Measurements from ENCODE around the gene ZEB2.

The ZEB2 gene

GRCh38 chr2:144471305-144472045, 48.4 kb downstream of the ZEB2 start:
- TF ChIP-seq CTCF (IDR thresholded peaks at IDR 0.05; ENCODE audit: low read depth, low read length): no peak
- no peaks in the 10 kb centered on the region for H3K27me3 ChIP-seq (ENCODE audit: insufficient read depth, low read depth, severe bottlenecking)
- H3K27ac ChIP-seq: no peak overlapping the region
- H3K4me3 ChIP-seq (ENCODE audit: low read depth, low read length): no peak overlapping the region
- no peak for DNase-seq
- no peaks in the 10 kb centered on the region for H3K36me3 ChIP-seq
- no peaks in the 10 kb centered on the region for H3K9me3 ChIP-seq (ENCODE audit: severe bottlenecking)

- H3K27ac ChIP-seq: no peak overlapping the region
- no peak for TF ChIP-seq CTCF (IDR thresholded peaks at IDR 0.05; ENCODE audit: low read depth, low read length)
- no peaks in the 10 kb centered on the region for H3K9me3 ChIP-seq (ENCODE audit: severe bottlenecking)
- H3K36me3 ChIP-seq: no peaks in the 10 kb centered on the region
- DNase-seq: no peak
- H3K27me3 ChIP-seq (ENCODE audit: insufficient read depth, low read depth, severe bottlenecking): no peaks in the 10 kb centered on the region
- H3K4me3 ChIP-seq (ENCODE audit: low read depth, low read length): no peak overlapping the region
Observed at GRCh38 chr2:144470816-144471215, 49.1 kb downstream of the ZEB2 start.

- Histone ChIP-seq H3K27ac (no peak overlapping the region), H3K27me3 (ENCODE audit: insufficient read depth, low read depth, severe bottlenecking) (no peaks in the 10 kb centered on the region), H3K36me3 (no peaks in the 10 kb centered on the region), H3K9me3 (ENCODE audit: severe bottlenecking) (no peaks in the 10 kb centered on the region), H3K4me3 (ENCODE audit: low read depth, low read length) (no peak overlapping the region)
- no peak for DNase-seq
- no peak for TF ChIP-seq CTCF (IDR thresholded peaks at IDR 0.05; ENCODE audit: low read depth, low read length)
Observed at GRCh38 chr2:144470334-144470733, 49.6 kb downstream of the ZEB2 start.

- Histone ChIP-seq H3K27ac (no peak overlapping the region), H3K36me3 (no peaks in the 10 kb centered on the region), H3K9me3 (ENCODE audit: severe bottlenecking) (no peaks in the 10 kb centered on the region), H3K4me3 (ENCODE audit: low read depth, low read length) (no peak overlapping the region), H3K27me3 (ENCODE audit: insufficient read depth, low read depth, severe bottlenecking) (no peaks in the 10 kb centered on the region)
- no peak for TF ChIP-seq CTCF (IDR thresholded peaks at IDR 0.05; ENCODE audit: low read depth, low read length)
- DNase-seq: no peak
Observed at GRCh38 chr2:144469798-144470197, 50.1 kb downstream of the ZEB2 start.

- no peaks in the 10 kb centered on the region for H3K27me3 ChIP-seq (ENCODE audit: insufficient read depth, low read depth, severe bottlenecking)
- H3K36me3 ChIP-seq: no peaks in the 10 kb centered on the region
- TF ChIP-seq CTCF (IDR thresholded peaks at IDR 0.05; ENCODE audit: low read depth, low read length): no peak
- no peak overlapping the region for H3K27ac ChIP-seq
- no peak overlapping the region for H3K4me3 ChIP-seq (ENCODE audit: low read depth, low read length)
- H3K9me3 ChIP-seq (ENCODE audit: severe bottlenecking): no peaks in the 10 kb centered on the region
- no peak for DNase-seq
Observed at GRCh38 chr2:144468823-144469595, 50.9 kb downstream of the ZEB2 start.

Measured in WERI-Rb-1 (cell line).